GM12892 (cell line): ENCODE results near the gene PNMA8C.
"Not testable (repeated sequence)": the region's sequence is repeated elsewhere in the genome, so short reads cannot be mapped to it uniquely, and the experiment has no call there.

Experiments
- DNase-seq: peaks from one replicate; pipeline ENCODE4 v3.0.0; 2011; ENCODE audit not compliant: insufficient read length
- FAIRE-seq: peaks from 2 replicates; lab custom pipeline; 2011; peaks lifted over from hg19 to GRCh38; lab: Jason Lieb, UNC
- POLR2A ChIP-seq: IDR thresholded peaks from 2 replicates; pipeline ENCODE4 v1.6.1; 2011; ENCODE audit warnings: low read depth, low read length, control low read depth
- POLR2AphosphoS5 ChIP-seq: IDR thresholded peaks from 2 replicates; pipeline ENCODE4 v1.6.1; 2011; ENCODE audit warnings: low read depth, low read length, control low read depth
- TAF1 ChIP-seq: IDR thresholded peaks from 2 replicates; pipeline ENCODE4 v1.6.1; 2011; ENCODE audit warnings: low read depth, mild to moderate bottlenecking, control low read depth, low read length, borderline replicate concordance

The PNMA8C gene

DNA sequence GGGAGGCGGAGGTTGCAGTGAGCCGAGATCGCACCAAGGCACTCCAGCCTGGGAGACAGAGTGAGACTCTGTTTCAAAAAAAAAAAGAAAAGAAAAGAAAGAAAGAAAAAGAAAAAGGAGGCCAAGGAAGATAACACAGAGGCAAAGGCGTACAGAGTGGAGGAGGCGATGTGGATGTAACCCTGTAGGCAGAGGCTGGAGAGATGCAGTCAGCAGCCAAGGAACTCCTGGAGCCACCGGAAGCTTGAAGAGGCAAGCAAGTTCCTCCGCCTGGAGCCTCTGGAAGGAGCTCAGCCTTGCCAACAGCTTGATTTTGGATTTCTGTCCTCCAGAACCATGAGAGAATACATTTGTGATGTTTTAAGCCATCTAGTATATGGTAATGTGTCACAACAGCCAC lies 8.7 kb downstream of the PNMA8C start:
- no peak for DNase-seq
- TF ChIP-seq TAF1 (no peak), POLR2A (no peak), POLR2AphosphoS5 (no peak)
- no peak for FAIRE-seq

DNA sequence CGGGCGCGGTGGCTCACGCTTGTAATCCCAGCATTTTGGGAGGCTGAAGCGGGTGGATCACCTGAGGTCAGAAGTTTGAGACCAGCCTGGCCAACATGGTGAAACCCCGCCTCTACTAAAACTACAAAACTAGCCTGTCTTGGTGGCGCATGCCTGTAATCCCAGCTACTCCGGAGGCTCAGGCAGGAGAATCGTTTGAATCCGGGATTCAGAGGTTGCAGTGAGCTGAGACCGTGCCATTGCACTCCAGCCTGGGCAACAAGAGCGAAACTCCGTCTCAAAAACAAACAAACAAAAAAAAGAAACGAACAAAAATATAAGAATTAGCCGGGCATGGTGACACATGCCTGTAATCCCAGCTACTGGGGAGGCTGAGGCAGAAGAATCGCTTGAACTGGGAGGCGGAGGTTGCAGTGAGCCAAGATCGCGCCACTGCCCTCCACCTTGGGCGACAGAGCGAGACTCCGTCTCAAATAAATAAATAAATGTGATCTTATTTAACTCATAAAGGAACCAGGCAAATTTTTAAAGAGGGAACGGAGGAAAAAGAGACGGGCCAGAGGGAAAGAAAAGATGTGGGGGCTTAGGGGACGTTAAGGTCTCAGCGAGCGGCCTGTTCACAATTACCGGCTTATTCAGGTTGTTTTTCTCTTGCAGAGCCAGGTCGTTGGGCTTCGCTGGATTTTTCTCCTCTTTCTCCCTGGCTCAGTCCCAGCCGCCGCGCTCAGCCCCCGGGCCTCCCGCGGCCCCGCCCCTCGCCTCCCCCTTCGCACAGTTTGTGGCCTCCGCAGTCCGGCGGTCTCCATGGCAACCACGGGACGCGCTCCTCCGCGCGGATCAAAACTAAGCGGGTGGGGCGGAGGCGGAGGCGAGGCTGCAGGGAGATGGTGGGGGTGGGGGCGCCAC lies 12.7 kb downstream of the PNMA8C start:
- not testable (repeated sequence) for DNase-seq, FAIRE-seq

DNA sequence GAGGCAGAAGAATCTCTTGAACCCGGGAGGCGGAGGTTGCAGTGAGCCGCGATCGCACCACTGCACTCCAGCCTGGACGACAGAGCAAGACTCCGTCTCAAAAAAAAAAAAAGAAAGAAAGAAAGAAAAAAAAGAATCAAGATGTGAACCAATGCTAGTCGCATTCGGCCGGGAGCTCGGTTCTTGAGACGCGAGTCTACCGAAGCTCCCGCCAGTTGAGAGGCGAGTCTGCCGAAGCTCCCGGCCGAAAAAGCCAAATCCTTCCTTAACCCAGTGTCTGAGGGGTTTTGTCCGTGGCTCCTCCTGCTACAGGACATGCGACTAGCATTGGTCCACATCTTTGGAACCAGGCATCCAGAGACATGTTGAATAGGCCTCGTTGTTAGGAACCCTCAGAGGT lies 13.8 kb downstream of the PNMA8C start:
- FAIRE-seq, DNase-seq: not testable (repeated sequence)

DNA sequence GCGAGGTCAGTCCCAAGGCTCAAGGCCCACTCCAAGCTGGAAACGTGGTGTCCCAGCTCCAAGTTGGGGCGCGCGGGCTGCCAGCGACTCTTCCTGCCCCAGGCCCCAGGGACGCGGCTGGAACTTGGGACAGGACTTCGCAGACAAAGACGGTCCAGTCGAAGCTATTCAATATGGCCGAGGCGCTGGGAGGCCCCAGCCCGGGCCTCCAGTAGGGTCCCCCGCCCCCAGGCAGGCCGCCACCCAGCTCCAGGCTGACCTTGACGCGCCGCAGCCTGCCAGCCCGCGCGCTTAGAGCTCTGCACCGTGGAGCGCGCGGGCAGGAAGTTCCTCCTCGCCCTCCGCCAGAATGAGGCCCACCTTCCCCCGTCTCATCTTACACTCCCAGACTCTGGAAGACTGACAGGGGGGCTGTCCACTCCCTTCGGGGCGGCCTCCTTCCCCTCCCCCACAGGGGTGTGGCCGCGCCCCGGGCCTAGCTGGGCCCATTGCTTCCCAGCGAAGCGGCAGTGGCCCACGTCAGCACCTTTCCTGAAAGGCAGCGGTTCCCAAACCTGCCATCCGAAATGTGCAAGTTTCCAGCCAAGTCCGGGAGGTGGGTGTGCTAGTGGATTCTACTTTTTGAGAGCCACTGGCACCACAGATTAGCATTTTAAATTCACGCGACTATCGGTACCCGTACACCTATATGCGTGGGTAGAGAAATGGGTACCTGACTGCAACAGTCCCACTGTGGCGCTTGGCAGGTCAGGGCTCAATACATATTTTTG lies 15.3 kb downstream of the PNMA8C start, which contains the start of gene CCDC8:
Gene CCDC8, minus strand, starts transcription at position 303 of the 770 bp plus-strand sequence. CDS start 754 bp downstream, outside the sequence.
- no peak for TF ChIP-seq TAF1
- no peak for TF ChIP-seq POLR2A
- TF ChIP-seq POLR2AphosphoS5, result no peak
- DNase-seq (no peak), FAIRE-seq (no peak)

DNA sequence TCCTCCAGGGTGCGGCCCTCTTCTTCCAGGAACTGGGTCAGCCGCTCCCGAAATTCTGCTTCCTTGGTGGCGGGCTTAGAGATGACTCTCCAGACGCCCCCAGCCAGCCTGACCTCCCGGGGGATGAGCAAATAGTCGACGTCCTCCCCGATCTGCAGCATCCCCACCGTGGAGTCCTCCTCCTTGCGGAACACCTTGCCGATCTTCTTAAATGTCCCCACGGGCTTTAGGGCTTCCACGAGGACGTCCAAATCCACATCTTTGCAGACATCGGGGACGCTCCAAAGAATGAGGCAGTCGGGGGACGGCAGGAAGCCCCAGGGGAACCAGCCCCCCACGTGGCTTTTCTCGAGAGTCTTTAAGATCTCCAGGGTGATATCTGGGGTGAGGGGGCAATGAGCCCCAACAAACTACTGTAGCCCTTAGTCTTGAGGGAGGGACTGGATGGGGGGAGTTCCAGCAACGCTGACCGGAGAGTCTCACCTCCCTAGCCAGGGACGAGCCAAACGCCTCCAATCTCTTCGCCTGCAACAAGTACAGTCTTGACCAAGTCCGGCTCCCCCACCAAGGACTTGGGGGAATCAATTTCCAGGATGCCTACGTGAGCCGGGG lies 16.0 kb downstream of the PNMA8C start:
- TF ChIP-seq POLR2A, result no peak
- no peak for TF ChIP-seq POLR2AphosphoS5
- no peak for TF ChIP-seq TAF1
- no peak for DNase-seq
- no peak for FAIRE-seq

DNA sequence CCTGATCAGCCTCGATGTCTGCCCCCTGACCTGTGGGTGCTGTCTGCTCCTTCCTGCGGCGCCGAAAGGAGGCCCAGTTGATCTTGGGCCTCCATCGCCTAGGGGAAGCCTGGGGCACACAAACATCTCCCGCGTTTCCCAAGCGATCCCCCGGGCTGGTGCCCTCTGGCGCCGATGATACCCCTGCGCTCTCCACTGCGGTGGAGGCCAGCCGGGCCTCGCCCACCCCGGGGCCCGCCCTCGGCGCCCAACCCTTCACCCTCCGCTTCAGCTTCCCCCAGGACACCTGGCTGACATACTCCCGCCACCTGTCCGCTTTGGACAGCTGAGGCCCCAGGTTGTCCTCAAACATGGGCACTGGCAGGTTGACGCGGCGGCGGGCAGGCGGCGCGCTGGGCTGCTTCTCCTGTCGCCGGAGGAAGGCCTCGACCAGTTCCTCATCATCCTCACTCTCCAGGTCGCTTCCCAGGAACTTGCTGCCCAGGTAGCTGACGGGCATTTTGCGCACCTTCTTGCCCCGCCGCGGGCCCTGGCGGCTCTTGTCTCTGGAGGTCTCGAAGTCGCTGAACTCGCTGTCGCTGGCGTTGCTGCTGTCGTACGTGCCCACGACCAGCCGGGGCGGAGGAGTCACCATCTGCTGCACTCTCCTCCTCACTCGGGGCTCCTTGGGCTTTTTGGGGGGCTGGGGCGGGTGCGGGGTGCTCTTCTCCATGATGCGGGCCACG lies 16.6 kb downstream of the PNMA8C start:
- no peak for TF ChIP-seq POLR2A
- no peak for TF ChIP-seq POLR2AphosphoS5
- TF ChIP-seq TAF1, result no peak
- no peak for DNase-seq
- no peak for FAIRE-seq

DNA sequence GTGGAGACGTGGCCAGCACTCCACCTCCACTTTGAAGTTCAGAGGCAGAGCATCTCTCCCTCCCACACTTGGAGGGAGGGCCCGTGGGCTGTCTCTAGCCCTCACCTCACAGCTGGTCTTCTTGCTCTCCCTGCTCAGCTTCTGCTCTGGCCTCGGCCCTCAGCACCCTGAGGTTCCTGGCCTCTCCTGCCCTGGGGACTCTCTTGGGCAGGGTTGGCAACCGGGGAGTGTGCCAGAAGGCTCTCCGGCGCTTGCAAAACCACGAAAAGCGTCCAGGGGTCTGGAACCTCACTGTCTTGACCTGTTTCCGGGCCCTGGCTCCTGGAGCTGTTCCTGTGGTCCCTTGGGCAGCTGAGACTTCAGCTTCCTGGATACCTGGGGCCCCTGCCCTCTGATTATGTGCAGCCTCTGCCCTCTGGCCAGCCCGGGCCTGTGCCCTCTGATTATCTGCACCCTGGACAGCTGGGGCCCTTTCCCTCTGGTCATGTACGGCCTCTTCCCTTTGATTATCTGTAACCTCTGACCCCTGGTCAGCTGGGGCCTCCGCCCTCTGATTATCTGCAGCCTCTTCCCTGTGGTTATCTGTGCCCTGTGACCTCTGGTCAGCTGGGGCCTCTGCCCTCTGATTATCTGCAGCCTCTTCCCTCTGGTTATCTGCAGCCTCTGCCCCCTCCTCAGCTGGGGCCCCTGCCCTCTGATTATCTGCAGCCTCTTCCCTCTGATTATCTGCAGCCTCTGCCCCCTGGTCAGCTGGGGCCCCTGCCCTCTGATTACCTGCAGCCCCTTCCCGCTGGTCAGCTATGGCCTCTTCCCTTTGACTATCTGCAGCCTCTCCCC lies 17.4 kb downstream of the PNMA8C start:
- TF ChIP-seq POLR2AphosphoS5 (no peak), TAF1 (no peak), POLR2A (no peak)
- DNase-seq (no peak), FAIRE-seq (no peak)

DNA sequence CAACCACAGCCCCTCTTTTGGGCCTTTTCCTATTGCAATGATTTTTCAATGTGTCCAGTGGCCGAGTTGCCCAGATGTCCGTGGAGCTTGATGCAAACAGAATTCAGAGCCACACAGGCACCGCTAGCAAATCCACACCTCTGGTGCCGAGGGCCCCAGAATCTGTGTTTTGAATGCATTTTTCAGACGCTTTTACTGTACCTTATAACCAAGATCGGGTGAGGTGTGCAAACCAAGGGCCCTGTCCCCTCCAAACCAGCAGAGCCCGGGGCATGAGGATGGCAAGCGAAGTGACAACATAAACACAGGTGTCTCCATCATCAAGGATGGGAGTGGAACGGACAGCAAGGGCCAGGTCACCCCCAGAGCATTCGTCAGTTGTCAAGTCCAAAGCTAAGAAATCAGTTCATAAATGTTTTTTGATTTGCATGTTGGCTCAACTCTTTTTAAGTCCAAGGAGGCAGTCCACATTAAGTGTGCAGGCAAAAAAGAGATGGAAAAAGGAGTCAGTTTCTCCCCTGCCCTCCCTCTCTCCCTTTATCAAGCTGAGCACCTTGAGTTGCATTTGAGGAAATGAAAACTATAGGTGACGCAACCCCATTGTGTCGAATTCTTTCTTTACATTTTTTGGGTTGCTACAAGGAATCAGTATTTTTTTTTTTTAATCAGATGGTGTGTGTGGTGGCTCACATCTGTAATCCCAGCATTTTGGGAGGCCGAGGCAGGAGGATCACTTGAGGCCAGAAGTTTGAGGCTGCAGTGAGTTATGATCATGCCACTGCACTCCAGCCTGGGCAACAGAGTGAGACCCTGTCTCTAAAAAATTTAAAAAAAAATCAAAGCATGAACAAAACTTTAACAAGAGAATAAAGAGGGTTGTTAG lies 18.3 kb downstream of the PNMA8C start:
- no peak for TF ChIP-seq POLR2A
- TF ChIP-seq TAF1, result no peak
- no peak for TF ChIP-seq POLR2AphosphoS5
- FAIRE-seq, result no peak
- no peak for DNase-seq

DNA sequence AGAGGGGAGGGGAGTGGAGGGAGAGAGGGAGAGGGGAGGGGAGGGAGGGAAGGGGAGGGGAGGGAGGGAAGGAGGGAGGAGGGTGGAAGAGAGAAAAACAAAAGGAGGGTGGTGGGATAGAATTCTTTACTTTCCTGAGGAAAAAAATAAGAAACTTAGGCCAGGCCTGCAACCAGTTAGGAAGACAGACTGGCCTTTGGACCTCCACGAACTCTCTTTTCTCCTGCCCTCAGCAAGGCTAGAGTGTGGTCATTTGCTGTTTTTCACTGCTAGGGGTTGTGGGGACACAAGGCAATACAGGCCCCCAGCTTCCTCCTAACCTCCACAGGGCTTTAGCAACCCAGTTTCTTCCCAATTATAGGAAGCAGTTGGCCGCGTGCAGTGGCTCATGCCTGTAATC lies 19.5 kb downstream of the PNMA8C start:
- TF ChIP-seq POLR2A (no peak), POLR2AphosphoS5 (no peak), TAF1 (no peak)
- FAIRE-seq, result no peak
- DNase-seq, result no peak

DNA sequence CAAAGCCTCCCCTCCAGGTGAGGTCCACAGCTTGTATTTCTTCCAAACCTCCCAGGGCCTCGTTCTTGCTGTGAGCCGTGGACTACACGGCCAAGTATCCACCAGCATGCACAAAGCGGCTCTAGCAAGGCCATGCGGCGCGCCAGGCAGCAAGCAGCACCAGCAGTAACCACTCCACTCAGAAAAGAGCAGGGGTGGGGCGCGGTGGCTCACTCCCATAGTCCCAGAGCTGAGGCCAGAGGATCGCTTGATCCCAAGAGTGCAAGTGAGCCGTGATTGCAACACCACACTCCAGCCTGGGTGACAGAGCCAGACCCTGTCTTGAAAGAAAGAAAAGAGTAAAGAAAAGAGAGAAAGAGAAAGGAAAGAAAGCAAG lies 20.1 kb downstream of the PNMA8C start:
- DNase-seq (no peak), FAIRE-seq (no peak)

More for the DNA sequence above, 20.1 kb downstream of the PNMA8C start:
- TF ChIP-seq TAF1 (no peak), POLR2AphosphoS5 (no peak), POLR2A (no peak)
